Hepatocyte (in vitro differentiated cells): ENCODE data around the gene HTRA1. TPM values are rescaled to one million over a fixed set of nuclear protein-coding genes. Genes with fewer than 3 reads are reported as not detected.

Source experiments
- DNase-seq: peaks from one replicate; pipeline ENCODE4 v3.0.0-alpha.2; 2016; ENCODE audit warnings: low spot score
- H2AFZ ChIP-seq: fragments of 200-600 bp; sonication (generic); 2 replicates; pipeline ENCODE4 v1.6.0; 2016; ENCODE audit warnings: antibody characterized with exemption, mild to moderate bottlenecking
- H3K27ac ChIP-seq: fragments of 200-600 bp; sonication (generic); 2 replicates; pipeline ENCODE4 v1.5.1; 2016; ENCODE audit warnings: mild to moderate bottlenecking
- H3K27me3 ChIP-seq: fragments of 200-600 bp; sonication (generic); 2 replicates; pipeline ENCODE4 v1.6.1; 2016
- H3K36me3 ChIP-seq: fragments of 200-600 bp; sonication (generic); replicated peaks from 2 replicates; pipeline ENCODE4 v1.5.1; 2016; ENCODE audit warnings: low read depth; ENCODE audit not compliant: insufficient read depth
- H3K4me1 ChIP-seq: fragments of 200-600 bp; sonication (generic); 2 replicates; pipeline ENCODE4 v1.5.1; 2016; ENCODE audit warnings: mild to moderate bottlenecking, moderate library complexity; ENCODE audit not compliant: insufficient read depth
- H3K4me2 ChIP-seq: fragments of 200-600 bp; sonication (generic); 2 replicates; pipeline ENCODE4 v1.6.0; 2016
- H3K4me3 ChIP-seq: fragments of 200-600 bp; sonication (generic); 2 replicates; pipeline ENCODE4 v1.5.1; 2016; ENCODE audit warnings: mild to moderate bottlenecking
- H3K79me2 ChIP-seq: fragments of 200-600 bp; sonication (generic); 2 replicates; pipeline ENCODE4 v1.6.0; 2017; ENCODE audit warnings: mild to moderate bottlenecking
- H3K9me2 ChIP-seq: fragments of 200-600 bp; sonication (generic); replicated peaks from 2 replicates; pipeline ENCODE4 v1.6.0; 2017; ENCODE audit warnings: mild to moderate bottlenecking; ENCODE audit not compliant: insufficient read depth
- H3K9me3 ChIP-seq: fragments of 200-600 bp; sonication (generic); 2 replicates; pipeline ENCODE4 v1.5.1; 2016; ENCODE audit warnings: low read depth, mild to moderate bottlenecking
- H4K20me1 ChIP-seq: fragments of 200-600 bp; sonication (generic); 2 replicates; pipeline ENCODE4 v1.6.0; 2016; ENCODE audit warnings: mild to moderate bottlenecking; ENCODE audit not compliant: insufficient read depth, poor library complexity, severe bottlenecking
- CTCF ChIP-seq: fragments of 200-600 bp; sonication (generic); IDR thresholded peaks from 2 replicates; pipeline ENCODE4 v1.5.1; 2016; ENCODE audit warnings: antibody characterized with exemption, mild to moderate bottlenecking; ENCODE audit not compliant: poor library complexity
- EZH2 ChIP-seq: fragments of 200-600 bp; sonication (generic); IDR thresholded peaks from 2 replicates; pipeline ENCODE4 v1.6.1; 2016; ENCODE audit warnings: antibody characterized with exemption, mild to moderate bottlenecking, borderline replicate concordance
- EZH2phosphoT487 ChIP-seq: fragments of 200-600 bp; sonication (generic); IDR thresholded peaks from one replicate; pipeline ENCODE4 v1.6.1; 2018; ENCODE audit warnings: antibody characterized with exemption, mild to moderate bottlenecking, low read depth, moderate library complexity; ENCODE audit not compliant: unreplicated experiment, severe bottlenecking
- WGBS: methylation state at CpG from one replicate; pipeline ENCODE4 v1.1.6; 2016; ENCODE audit warnings: low lambda C conversion rate; ENCODE audit errors: missing lambda C conversion rate; 5-methylcytosine and 5-hydroxymethylcytosine counted together
- polyA plus RNA-seq: library from polyadenylated mRNA; unstranded; fragments of >200 nt; fragmentation: Nextera tagmentation; extraction: Ambion mirVana; gene quantifications from 2 replicates; pipeline ENCODE4 v1.2.1, GENCODE V29; 2016
- total RNA-seq: library from RNA; depleted of rRNA; stranded (reverse); fragments of >200 nt; gene quantifications from 2 replicates; pipeline ENCODE4 v1.2.3, GENCODE V29; 2014

HTRA1 gene
- total and polyA plus RNA-seq, 2 experiments from 2014 or later = 91.9 to 160 TPM

- H3K27me3 ChIP-seq = no peaks in the 10 kb centered on the region
- no peaks in the 10 kb centered on the region for H3K9me2 ChIP-seq
- WGBS = 94% methylated on average over 6 of the region's 8 CpGs
- peaks cover 15% of the 10 kb centered on the region for H3K4me1 ChIP-seq
- no peak overlapping the region for H2AFZ ChIP-seq
- no peak overlapping the region for H3K27ac ChIP-seq
- no peak for DNase-seq
- no peaks in the 10 kb centered on the region for H3K79me2 ChIP-seq
- no peaks in the 10 kb centered on the region for H3K36me3 ChIP-seq
- H4K20me1 ChIP-seq = no peaks in the 10 kb centered on the region
- no peak overlapping the region for H3K4me3 ChIP-seq
- TF ChIP-seq EZH2 (no peak), CTCF (no peak), EZH2phosphoT487 (no peak)
- H3K4me2 ChIP-seq = no peak overlapping the region
- H3K9me3 ChIP-seq = no peaks in the 10 kb centered on the region
Measured at GRCh38 chr10:122546242-122546641, 84.9 kb downstream of the HTRA1 start.

GRCh38 chr10:122548407-122549085 is 87.2 kb downstream of the HTRA1 start:
- no peaks in the 10 kb centered on the region for H3K9me2 ChIP-seq
- WGBS = 56% methylated on average over 11 of the region's 11 CpGs
- H3K27me3 ChIP-seq = no peaks in the 10 kb centered on the region
- H3K4me1 ChIP-seq = peaks cover 11% of the 10 kb centered on the region
- H3K4me3 ChIP-seq = no peak overlapping the region
- H2AFZ ChIP-seq = no peak overlapping the region
- TF ChIP-seq EZH2phosphoT487 (no peak), CTCF (no peak), EZH2 (no peak)
- no peaks in the 10 kb centered on the region for H3K36me3 ChIP-seq
- H3K27ac ChIP-seq = peak overlapping the region; percentile 50
- no peak overlapping the region for H3K4me2 ChIP-seq
- no peaks in the 10 kb centered on the region for H4K20me1 ChIP-seq
- no peaks in the 10 kb centered on the region for H3K9me3 ChIP-seq
- H3K79me2 ChIP-seq = no peaks in the 10 kb centered on the region
- no peak for DNase-seq

- no peak overlapping the region for H3K27ac ChIP-seq
Measured at GRCh38 chr10:122549636-122550035, 88.3 kb downstream of the HTRA1 start.

More at GRCh38 chr10:122549636-122550035, 88.3 kb downstream of the HTRA1 start:
- Histone ChIP-seq H2AFZ (no peak overlapping the region), H3K4me3 (no peak overlapping the region), H4K20me1 (no peaks in the 10 kb centered on the region), H3K4me2 (no peak overlapping the region), H3K9me2 (no peaks in the 10 kb centered on the region), H3K27me3 (no peaks in the 10 kb centered on the region), H3K4me1 (peaks cover 11% of the 10 kb centered on the region), H3K9me3 (no peaks in the 10 kb centered on the region), H3K79me2 (no peaks in the 10 kb centered on the region), H3K36me3 (no peaks in the 10 kb centered on the region)
- no peak for DNase-seq
- TF ChIP-seq EZH2 = no peak
- TF ChIP-seq EZH2phosphoT487 = no peak
- no peak for TF ChIP-seq CTCF
- WGBS = 94% methylated on average over 2 of the region's 2 CpGs
